Stomach (tissue), 4 donors: ENCODE data around the gene SLC25A46.

Experiments
- CTCF ChIP-seq, 7 experiments: fragments of 450-650 bp in 4 of 7; fragments of 200-600 bp in 3 of 7; sonication (generic) in 3 of 7; IDR thresholded peaks; one replicate each; pipeline ENCODE4 v1.5.1; 2016 to 2019; ENCODE audit warnings: antibody characterized with exemption in 7 of 7, control low read depth in 2 of 7, mild to moderate bottlenecking in 1 of 7
- EP300 ChIP-seq: sonication (generic); formaldehyde crosslinking; IDR thresholded peaks from one replicate; pipeline ENCODE4 v1.6.1; 2017; ENCODE audit warnings: antibody characterized with exemption
- POLR2A ChIP-seq, 4 donors: fragments of 450-650 bp; IDR thresholded peaks; one replicate each; pipeline ENCODE4 v1.6.1; 2016; ENCODE audit warnings: antibody characterized with exemption in 4 of 4, control low read depth in 2 of 4, mild to moderate bottlenecking in 1 of 4, moderate library complexity in 1 of 4
- POLR2AphosphoS5 ChIP-seq, 3 donors: sonication (generic); formaldehyde crosslinking; IDR thresholded peaks; one replicate each; pipeline ENCODE4 v1.6.1; 2016; ENCODE audit warnings: antibody characterized with exemption in 3 of 3

DNA sequence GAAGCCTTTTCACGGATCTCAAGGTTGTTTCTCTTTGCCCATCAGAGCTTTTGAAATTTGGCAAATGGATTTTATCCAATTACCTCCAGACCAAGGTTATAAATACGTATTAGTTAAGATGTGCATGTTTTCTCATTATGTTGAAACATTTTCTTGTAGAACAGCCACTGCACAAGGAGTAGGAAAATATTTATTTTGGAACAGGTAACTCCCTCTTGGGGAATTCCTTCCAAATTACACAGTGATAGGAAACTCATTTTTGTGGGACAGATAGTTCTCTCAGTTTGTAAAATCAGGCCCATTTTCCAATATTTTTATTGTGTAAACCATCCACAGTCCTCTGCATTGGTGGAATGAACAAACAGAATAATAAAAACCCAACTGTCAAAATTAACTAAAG, 35.3 kb upstream of the SLC25A46 start:
- no peak for TF ChIP-seq POLR2A (IDR thresholded peaks at IDR 0.05)
- TF ChIP-seq EP300 = no peak
- TF ChIP-seq CTCF (IDR thresholded peaks at IDR 0.05) = no peak
- no peak for TF ChIP-seq POLR2AphosphoS5 (IDR thresholded peaks at IDR 0.05)
